ENCODE measurements around the gene PEDS1. TPM values are rescaled to one million over a fixed set of nuclear protein-coding genes. Genes with fewer than 3 reads are reported as not detected.

Gene PEDS1
- total and polyA plus RNA-seq, 2 of the 13 experiments (the other 11 are each of a cell fraction or from before 2014, with no cell fraction given), result 30.5 to 93.9 TPM

GRCh38 chr20:50138479-50139393 is 14.8 kb downstream of the PEDS1 start (continued):
- no peak for TF ChIP-seq KIAA2018 (CRISPR knock-in tag; IDR thresholded peaks at IDR 0.05; ENCODE audit: borderline replicate concordance)
- TF ChIP-seq NFAT5 (CRISPR knock-in tag; IDR thresholded peaks at IDR 0.05), result no peak
- TF ChIP-seq XRCC5 (optimal IDR thresholded peaks at IDR 0.05; ENCODE audit: low read length), result peak; percentile 73
- no peak for TF ChIP-seq ATF7-NPFF (CRISPR knock-in tag; IDR thresholded peaks at IDR 0.05; ENCODE audit: low read depth)
- no peak for TF ChIP-seq ZNF446 (CRISPR knock-in tag; IDR thresholded peaks at IDR 0.05)
- no peak for TF ChIP-seq PBX3 (CRISPR knock-in tag; IDR thresholded peaks at IDR 0.05; ENCODE audit: borderline replicate concordance)
- no peak for TF ChIP-seq ZNF891 (CRISPR knock-in tag; IDR thresholded peaks at IDR 0.05)
- peak; percentile 63; the same call in 1 of the 2 replicates for TF ChIP-seq MZF1 (CRISPR knock-in tag; IDR thresholded peaks at IDR 0.05; ENCODE audit: borderline replicate concordance)
- no peak for TF ChIP-seq FIP1L1 (IDR thresholded peaks at IDR 0.05; ENCODE audit: borderline replicate concordance, insufficient read depth, low read depth, low read length)
- TF ChIP-seq AGO1 (IDR thresholded peaks at IDR 0.05; ENCODE audit: low read depth, low read length, poor library complexity, severe bottlenecking), result peak; percentile 71

Data from HepG2 (cell line).